Medulla oblongata (tissue), 1 donor: ENCODE results near the gene ANTXRL.
"Not testable (repeated sequence)": the region's sequence is repeated elsewhere in the genome, so short reads cannot be mapped to it uniquely, and the experiment has no call there.

ENCODE experiments used
- DNase-seq: peaks from one replicate; pipeline ENCODE4 v3.0.0-alpha.2; 2015; ENCODE audit errors: extremely low spot score

ANTXRL gene

DNA sequence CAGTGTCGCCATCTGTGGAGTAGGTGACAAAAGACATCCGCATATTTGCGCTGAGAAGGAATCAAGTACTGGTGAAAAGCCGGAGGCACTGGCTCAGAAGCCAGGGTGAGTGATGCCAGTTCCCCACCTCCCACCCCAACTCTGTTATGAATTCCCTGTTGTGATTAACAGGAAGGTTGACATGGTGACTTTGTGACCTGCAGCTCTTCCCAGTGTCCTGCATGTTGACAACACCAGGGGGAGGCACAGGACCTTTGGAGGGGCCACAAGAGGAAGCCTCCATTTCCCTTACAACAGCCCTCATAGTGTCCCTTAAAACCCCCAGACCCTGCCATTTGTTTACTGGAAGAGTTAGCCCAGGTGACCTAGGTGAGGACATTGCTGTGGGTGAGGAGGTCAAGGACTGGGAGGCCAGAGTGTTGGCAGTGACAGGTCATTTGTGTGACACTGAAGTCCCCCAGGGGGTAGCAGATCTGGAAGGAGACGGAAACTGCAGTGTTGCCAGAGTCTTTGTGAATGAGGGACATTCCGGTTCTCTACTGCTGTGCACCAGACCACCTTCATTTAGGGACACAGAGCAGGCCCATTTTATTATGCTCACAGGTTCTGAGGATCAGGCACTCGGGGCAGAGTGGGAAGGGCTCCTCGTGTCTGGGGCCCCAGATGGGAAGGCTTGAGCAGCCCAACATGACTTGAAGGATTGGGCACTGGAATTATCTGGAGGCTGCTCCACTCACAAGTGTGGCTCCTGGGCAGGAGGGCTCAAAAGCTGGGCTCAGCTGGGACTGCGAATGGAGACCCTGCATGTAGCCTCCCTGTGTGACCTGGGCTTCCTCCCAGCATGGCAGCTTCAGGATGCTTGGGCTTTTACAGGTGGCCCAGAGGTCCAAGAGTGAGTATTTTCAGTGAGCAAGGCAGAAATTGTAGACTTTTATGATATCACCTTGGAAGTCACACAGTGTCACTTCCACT lies 13.0 kb upstream of the ANTXRL start:
- no peak for DNase-seq

DNA sequence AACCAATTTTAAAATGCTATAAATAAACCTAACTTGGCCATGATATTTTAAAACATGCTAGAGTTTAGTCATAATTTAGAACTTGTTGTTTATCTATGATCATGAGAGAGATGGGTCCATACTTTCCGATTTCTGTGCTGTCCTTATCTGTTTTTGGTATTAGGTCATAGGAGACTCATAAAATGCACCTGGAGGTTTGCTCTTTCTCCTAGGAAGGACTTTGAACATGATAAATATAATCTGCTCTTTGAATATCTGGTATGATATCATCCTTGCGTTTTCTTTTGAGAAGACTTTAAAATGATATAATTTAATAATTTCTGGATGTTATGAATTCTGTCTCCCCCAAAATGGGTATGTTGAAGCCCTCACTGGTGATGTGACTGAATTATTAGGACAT lies 9.0 kb upstream of the ANTXRL start:
- no peak for DNase-seq

DNA sequence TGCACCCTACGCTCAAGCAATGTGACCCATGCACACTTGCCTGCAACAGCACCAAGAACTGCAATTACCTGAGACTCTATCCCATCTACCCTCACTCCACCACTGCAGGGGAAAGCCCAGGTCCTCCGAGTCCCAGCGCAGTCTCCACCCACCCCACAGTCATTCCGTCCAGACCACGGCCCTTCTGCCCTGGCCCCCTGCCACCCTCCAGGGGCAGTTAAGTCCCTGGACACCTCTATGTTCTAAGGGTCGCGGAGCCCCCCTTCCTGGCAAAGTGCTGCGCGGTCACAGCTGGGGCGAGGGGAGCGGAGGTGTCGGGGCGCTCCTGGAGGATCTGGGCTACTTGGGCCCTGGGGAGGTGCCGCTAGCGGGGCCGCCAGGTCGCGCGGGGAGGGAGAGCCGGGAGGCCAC lies 4.4 kb upstream of the ANTXRL start:
- not testable (repeated sequence) for DNase-seq

DNA sequence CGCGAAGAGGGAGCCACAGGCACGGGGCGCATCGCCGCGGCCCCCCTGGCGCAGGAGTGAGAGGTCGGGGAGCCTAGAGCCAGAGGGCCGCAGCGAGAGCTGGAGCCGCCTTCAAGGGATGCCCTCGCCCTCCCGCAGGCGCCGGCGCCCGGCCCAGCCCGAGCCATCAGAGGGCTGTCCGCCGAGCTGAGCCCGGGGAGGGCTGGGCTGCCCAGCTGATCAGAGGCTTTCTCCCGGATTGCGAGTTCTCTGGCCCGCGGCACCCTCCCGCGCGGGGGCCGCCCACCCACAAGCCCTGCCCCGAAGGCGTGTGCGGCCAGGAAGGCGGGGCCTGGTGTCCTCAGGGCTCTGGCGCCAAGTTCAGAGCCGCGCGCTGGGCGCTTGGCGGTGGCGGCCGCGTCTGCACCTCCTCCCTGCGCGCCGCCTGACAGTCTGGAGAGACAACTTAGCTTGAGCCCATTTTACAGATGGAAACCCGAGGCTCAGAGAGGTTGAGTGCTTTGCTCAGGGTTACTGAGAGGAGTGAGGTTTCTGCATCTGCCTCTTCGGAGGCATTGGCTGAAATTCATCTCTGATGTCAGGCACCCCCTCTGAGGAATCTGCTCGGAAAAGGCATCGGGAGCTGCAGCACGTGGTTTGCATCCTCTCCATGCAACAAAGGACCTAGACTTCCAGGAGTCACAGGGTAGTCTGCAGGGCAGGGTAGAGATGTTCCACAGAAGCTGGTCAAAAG lies 3.8 kb upstream of the ANTXRL start:
- peak; percentile 91 for DNase-seq

DNA sequence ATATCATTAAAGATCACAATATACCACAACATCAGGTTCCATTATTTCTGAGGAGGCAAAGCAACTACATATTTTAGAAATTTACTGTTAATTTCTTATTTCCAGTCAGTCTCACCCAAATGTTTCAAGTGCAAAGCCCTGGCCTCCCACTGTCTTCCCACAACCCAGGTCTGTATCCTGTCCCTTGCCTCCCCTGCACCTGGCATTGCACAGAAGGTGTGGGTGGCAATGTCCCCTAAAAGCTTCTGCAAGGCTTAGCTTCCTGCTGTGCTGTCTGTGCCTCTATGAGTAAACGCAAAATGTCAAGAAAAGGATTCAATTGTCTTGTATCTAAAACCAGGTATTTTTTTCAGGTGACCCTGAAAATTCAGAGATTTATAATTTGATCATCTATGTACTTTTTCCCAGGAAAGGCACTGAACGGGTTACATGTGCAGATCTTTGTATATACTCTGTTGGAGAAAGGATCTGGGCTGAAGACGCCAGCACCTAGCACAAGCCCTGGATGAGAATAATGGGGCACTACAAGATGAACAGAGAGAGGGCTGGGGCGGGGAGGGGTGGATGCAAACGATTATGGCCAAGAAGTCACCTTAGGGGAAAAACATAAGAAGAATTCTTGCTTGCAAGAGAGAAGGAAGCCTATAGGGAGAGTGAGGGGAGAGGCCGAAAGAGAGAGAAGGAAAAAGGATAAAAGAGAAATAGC lies 3.1 kb upstream of the ANTXRL start:
- no peak for DNase-seq

DNA sequence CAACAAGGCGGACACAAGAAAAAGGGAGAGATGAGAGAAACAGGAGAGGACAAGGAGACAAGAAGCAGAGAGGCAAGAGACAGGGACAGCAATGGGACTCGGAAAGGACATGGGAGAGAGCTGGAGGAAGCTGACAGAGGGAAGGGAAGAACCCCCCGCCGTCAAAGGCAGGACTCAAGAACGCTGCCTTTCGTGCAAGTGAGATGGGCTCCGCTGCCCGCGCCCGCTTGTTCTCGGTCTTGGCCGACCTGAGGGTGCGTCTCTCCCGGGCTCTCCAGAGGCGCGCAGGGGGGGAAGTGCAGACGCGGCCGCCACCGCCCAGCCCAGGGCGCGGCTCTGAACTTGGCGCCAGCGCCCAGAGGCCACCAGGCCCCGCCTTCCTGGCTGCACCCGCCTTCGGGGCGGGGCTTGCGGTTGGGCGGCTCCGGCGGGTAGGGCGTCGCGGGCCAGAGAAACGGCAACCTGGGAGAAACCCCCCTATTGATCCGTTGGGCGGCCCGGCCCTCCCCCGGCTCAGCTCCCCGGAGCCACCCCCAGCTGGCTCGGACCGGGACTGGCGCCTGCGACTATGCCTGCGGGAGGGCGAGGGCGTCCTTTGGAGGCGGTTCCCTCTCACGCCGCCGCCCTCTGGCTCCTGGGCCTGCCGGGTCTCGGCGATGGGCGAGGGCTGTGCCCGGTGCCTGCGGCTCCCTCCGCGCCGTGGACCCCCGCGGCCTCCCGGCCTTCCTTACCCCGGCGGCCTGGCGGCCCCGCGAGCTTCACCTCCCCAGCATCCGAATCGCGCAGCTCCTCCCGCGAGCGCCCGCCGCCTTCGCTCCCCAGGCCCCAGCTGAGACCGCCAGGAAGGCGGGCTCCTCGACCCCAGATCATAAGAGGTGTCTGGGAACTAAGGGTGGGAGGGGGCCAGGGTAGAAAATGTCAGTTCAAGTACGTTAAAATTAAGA lies 2.2 kb upstream of the ANTXRL start:
- DNase-seq = peak; percentile 89

DNA sequence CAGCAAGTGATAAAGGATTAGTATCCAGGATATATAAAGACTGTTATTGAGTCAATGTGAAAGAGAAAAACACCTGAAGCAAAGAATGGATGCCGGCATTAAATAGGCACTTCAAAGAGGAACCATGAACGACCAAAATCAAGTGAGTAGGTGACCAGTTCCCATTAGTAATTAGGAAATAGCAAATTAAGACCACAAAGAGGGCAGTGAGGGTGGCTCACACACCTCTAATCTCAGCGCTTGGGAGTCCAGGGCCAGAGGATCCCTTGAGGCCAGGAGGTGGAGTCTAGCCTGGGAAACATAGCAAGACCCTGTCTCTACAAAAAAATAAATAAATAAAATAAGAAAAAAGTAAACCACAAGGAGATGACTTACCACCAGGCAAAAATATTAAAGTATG lies 1.5 kb upstream of the ANTXRL start:
- DNase-seq = no peak

DNA sequence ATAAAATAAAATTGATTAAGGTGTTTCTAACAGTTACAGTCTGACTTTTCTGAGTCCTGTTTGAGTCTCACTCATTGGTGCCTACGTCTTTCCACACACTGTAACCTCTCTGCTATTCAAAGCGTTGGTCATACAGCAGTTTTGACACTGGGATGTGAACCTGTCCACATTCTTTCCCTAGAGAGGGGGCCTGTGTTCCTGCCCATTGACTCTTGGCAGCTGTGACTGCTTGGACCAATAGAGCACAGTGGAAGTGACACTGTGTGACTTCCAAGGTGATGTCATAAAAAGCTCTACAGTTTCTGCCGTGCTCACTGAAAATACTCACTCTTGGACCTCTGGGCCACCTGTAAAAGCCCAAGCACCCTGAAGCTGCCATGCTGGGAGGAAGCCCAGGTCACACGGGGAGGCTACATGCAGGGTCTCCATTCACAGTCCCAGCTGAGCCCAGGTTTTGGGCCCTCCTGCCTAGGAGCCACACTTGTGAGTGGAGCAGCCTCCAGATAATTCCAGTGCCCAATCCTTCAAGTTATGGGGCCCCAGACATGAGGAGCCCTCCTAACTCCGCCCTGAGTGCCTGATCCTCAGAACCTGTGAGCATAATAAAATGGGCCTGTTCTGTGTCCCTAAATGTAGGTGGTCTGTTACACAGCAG lies 704 bp upstream of the ANTXRL start:
- DNase-seq = no peak

DNA sequence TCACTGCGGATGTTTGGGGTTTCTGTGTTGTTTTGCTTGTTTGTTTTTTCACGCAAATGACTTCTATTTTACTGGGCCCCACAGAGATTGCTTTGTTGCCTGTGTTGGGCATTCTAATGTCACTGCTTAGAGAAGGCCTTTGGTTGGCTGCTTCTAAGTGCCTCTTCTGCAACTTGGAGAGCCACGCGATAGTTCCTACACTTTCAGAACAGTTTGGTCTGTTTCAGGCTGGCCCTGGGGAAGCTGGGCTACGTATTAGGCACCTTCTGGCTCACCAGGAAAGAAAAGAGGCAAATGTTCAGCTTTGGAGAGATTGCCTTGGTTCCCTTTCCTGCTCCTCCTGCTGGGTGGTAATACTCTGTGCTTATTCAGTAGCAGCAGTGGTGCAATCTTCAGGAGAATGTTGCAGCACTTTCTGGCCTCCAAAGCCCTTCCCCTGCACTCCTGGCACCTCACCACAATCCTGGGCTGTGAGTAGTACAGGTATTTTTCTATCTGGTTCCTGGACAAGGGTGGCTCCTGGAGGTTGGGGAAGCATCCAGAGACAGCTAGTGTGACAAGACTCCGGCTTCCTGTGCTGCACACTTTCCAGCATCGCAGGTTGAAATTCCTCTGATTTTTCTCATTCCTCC lies 1.2 kb downstream of the ANTXRL start:
- no peak for DNase-seq

DNA sequence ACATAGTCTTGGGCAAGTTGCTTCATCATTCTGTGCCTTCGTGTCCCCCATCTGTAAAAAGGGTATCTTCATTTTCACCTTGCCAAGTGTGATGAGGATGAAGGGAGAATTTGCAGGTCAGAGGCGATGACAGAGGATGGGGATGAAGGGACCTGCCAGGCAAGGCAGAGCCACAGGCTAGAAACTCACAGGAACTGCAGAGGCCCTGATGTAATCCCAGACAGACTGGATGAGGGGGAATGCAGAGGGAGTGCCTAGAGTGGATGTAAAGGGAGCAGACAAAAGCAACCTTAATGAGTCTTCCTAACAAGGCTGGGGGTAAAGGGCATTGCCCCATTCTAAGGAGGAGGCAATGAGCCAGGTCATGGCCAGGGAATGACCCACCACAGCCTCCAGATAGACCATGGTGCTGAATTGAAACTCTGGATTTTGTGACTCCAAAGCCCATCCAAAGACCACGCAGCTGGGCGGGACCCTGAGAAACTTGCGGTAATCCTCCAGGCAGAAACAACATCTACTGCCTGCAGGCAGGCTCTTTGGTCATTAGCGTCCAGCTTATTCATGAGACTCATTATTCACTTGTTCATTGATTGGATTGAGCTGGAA lies 1.9 kb downstream of the ANTXRL start:
- DNase-seq = no peak

DNA sequence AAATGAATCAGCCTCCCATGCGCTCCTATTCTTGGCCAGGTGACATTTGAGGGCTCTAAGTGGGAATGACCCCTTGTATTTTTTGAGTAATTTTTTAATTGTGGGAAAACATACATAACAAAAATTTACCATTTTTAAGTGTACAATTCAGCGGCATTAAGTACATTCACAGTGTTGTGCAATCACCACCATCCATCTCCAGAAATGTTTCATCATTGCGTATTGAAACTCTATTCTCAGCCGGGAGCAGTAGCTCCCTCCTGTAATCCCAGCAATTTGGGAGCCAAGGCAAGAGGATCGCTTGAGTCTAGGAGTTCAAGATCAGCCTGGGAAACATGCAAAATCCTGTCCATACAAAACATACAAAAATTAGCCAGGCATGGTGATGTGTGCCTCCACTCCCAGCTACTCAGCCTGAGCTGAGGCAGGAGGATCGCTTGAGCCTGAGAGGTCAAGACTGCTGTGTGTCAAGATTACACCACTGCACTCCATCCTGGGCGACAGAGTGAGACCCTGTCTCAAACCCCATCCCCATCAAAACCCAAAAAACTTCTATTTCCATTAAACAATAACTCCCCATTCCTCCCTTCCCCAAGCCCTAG lies 2.5 kb downstream of the ANTXRL start:
- no peak for DNase-seq

DNA sequence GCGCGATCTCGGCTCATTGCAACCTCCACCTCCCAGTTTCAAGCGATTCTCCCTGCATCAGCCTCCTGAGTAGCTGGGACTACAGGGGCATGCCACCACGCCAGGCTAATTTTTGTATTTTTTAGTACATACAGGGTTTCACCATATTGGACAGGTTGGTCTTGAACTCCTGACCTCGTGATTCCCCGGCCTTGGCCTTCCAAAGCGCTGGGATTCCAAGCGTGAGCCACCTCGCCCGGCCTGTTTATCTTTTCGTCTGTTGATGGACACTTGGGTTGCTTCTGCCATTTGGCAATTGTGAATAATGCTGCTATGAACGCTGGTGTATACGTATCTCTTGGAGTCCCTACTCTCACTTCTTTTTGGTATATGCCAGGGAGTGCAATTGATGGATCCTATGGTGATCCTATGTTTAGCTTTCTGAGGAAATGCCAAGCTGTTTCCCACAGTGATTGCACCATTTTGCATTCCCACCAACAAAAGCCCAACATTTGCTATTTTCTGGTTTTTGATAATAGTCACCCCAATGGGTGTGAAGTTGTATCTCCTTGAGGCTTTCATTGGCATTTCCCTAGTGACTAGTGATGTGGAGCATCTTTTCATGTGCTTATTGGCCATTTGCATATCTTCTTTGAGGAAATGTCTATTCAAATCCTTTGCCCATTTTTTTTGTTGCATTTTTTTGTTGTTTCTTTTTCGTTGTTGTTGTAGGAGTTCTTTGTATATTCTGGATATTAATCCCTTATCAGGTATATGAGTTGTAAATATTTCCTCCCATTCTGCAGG lies 3.5 kb downstream of the ANTXRL start:
- no peak for DNase-seq

DNA sequence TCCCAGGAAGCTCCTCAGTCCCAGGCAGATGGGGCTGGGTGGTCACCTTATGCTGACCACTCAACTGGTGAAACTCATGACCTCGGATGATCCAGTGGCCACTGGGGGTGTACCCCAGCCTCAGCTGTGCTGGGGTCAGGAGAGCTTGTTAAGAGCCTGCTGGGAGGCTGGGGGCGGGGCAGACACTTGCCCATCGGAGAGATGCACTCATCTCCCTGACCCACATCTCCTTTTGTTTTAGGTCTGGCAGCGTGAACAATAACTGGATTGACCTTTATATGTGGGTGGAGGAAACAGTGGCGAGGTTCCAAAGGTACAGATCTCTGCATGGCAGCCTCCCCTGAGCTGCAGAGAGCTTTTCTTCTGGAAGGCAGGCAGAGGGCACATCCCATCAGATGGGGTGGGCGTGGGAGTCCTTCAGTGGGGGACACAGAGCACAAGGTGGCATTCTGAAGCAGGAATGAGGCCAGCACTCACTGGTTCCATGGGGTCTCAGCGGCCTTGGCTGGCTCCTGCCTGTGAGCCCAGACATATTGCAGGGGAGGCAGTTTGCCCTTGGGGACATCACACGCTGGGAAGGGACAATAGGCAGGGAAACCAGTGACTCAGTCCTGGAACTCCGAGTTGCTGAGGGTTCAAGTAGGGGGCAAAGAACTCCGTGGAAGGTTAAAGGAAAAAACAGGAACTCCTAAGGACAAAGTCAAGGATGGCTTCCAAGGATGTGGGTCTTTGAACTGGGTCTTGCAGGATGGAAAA lies 5.2 kb downstream of the ANTXRL start:
- DNase-seq = no peak

DNA sequence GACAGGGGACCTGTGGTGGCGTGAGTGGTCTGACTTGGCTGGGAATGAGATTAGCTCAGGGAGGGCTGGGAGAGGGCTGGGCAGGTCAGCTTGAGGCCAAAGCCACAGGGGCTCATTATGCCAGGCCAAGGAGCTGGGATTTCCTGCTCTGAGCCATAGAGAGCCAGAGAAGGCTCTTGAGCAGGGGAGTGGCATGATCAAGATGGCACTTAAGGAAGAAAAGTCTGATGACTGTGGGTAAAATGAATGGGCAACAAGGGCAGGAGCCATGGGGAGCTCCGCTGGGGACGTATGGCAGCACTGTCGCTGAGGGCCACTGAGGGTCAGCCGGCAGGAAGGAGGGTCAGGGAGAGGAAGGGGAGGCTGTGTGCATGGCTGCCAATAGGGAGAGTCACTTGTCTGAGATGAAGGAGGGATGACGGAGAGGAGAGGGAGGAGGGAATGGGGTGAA lies 5.8 kb downstream of the ANTXRL start:
- DNase-seq = no peak

DNA sequence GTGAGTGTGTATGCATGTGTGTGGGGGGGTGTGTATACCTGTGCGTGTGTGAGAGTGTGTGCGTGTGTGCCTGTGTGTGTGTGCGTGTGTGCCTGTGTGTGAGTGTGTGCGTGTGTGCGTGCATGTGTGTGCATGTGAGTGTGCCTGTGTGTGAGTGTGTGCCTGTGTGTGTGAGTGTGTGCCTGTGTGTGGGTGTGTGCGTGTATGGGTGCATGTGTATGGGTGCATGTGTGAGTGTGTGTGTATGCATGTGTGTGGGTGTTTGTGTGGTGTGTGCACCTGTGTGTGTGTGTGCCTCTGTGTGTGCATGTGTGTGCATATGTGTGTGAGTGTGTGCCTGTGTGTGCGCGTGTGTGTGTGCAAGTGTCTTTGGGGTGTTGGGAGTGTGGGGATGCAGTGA lies 6.4 kb downstream of the ANTXRL start:
- DNase-seq = no peak

DNA sequence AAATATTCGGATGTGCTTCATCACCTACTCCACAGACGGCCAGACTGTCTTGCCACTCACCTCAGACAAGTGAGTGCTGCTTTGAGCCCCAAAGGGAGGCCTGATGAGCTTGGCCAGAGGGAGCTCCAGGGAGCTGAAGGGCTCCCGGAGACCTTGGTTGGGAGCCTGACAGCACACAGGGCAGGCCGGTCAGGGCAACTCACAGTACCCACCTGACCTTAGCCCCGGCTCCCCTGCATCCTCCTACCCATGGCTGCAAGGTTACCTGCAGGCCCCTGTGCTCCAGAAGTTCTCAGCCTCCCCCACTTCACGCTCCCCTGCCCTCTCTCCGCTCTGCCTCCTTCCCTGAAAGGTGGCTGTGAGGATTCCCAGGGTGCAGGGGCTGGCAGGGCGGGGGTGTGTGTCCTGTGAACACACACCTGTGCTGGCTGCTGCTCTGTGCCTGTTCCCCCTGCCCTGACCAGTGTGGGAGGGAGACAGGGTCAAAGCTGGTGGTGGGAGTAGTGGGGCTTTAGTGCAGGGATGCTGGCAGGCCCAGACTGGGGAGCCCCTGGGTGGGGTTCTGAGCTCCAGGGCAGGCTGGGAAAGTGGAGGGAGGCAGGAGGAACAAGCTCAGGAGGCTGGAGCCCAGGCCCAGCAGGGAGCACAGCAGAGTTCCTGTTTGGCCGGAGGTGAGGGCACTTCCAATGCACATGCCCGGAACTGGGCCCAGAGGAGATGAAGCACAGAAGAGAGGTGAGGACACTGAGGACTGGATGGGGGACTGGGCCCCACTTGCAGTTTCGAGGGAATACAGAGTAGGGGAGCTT lies 7.2 kb downstream of the ANTXRL start:
- DNase-seq = no peak
